Hematopoietic multipotent progenitor cell treated with erythropoietin and hydrocortisone succinate and interleukin-3 and kit ligand, for 15 days (in vitro differentiated cells): Measurements from ENCODE around the gene SLC25A22.

Source experiments
- DNase-seq: peaks from one replicate; pipeline ENCODE4 v3.0.0-alpha.2; 2015; ENCODE audit warnings: low spot score

The SLC25A22 gene

GRCh38 chr11:833849-834311 is 35.8 kb upstream of the SLC25A22 start:
- DNase-seq = no peak

- DNase-seq = peak; percentile 63
These were observed 35.2 kb upstream of the SLC25A22 start for GRCh38 chr11:833114-833791.

GRCh38 chr11:832529-833113 is 34.5 kb upstream of the SLC25A22 start, which contains the start of gene CD151:
TSS of gene CD151 (plus strand) at chr11:832952. CDS start at chr11:836070, 3,118 bp downstream.
- DNase-seq = peak; percentile 65

GRCh38 chr11:831961-832528 is 34.0 kb upstream of the SLC25A22 start:
- no peak for DNase-seq

GRCh38 chr11:831118-831864 is 33.2 kb upstream of the SLC25A22 start:
- DNase-seq = no peak

GRCh38 chr11:830295-831117 is 32.4 kb upstream of the SLC25A22 start:
- no peak for DNase-seq

GRCh38 chr11:829847-830294 is 31.8 kb upstream of the SLC25A22 start:
- no peak for DNase-seq

GRCh38 chr11:829176-829846 is 31.2 kb upstream of the SLC25A22 start:
- DNase-seq = no peak

- no peak for DNase-seq
These were observed 30.6 kb upstream of the SLC25A22 start for GRCh38 chr11:828506-829175.

GRCh38 chr11:827897-828192 is 29.8 kb upstream of the SLC25A22 start, which contains the start of gene CRACR2B:
TSS of gene CRACR2B (plus strand) at chr11:827919. CDS start at chr11:828608, 689 bp downstream.
- no peak for DNase-seq

- no peak for DNase-seq
These were observed 29.2 kb upstream of the SLC25A22 start for GRCh38 chr11:827146-827896.

GRCh38 chr11:826836-827145 is 28.7 kb upstream of the SLC25A22 start:
- DNase-seq = no peak

- no peak for DNase-seq
These were observed 28.1 kb upstream of the SLC25A22 start for GRCh38 chr11:826227-826621.

GRCh38 chr11:825366-826226 is 27.5 kb upstream of the SLC25A22 start:
- DNase-seq = no peak

- no peak for DNase-seq
These were observed 26.9 kb upstream of the SLC25A22 start for GRCh38 chr11:824942-825341.

- no peak for DNase-seq
These were observed 26.3 kb upstream of the SLC25A22 start for GRCh38 chr11:824292-824880.

GRCh38 chr11:823441-824291 is 25.6 kb upstream of the SLC25A22 start:
- no peak for DNase-seq
